SK-N-SH treated with all-trans-retinoic acid at 6 μM for 48 hours (cell line): ENCODE measurements around the gene UCK1.
"Not testable (repeated sequence)": the region's sequence is repeated elsewhere in the genome, so short reads cannot be mapped to it uniquely, and the experiment has no call there.

Experiments used
- ATAC-seq: fragments of 200-7000 bp; cut with Tn5 transposase; 3 replicates; pipeline ENCODE4 v1.9.1; 2020; ENCODE audit warnings: mild to moderate bottlenecking, moderate library complexity
- ARNTL ChIP-seq: fragments of 450-650 bp; formaldehyde crosslinking; IDR thresholded peaks from 2 replicates; pipeline ENCODE4 v1.5.0; 2020; ENCODE audit warnings: low read depth, mild to moderate bottlenecking, moderate library complexity, borderline replicate concordance
- BACH2 ChIP-seq: fragments of 250-450 bp; sonication (Bioruptor Pico); IDR thresholded peaks from 2 replicates; pipeline ENCODE4 v1.9.0; 2021; ENCODE audit warnings: mild to moderate bottlenecking, borderline replicate concordance
- CSDC2 ChIP-seq: fragments of 250-450 bp; sonication (Bioruptor Pico); IDR thresholded peaks from 2 replicates; pipeline ENCODE4 v1.5.0; 2020; ENCODE audit warnings: mild to moderate bottlenecking, moderate library complexity
- ESRRG ChIP-seq: fragments of 250-450 bp; sonication (Bioruptor Pico); IDR thresholded peaks from 2 replicates; pipeline ENCODE4 v1.6.1; 2021; ENCODE audit warnings: mild to moderate bottlenecking
- GLIS3 ChIP-seq: fragments of 250-450 bp; sonication (Bioruptor Pico); IDR thresholded peaks from 2 replicates; pipeline ENCODE4 v1.5.0; 2020; ENCODE audit warnings: mild to moderate bottlenecking, moderate library complexity
- ISL1 ChIP-seq: fragments of 250-450 bp; sonication (Bioruptor Pico); IDR thresholded peaks from 2 replicates; pipeline ENCODE4 v2.1.2; 2022; ENCODE audit warnings: mild to moderate bottlenecking, moderate library complexity
- OSR1 ChIP-seq: fragments of 250-450 bp; sonication (Bioruptor Pico); IDR thresholded peaks from 2 replicates; pipeline ENCODE4 v1.8.0; 2022; ENCODE audit warnings: moderate library complexity, mild to moderate bottlenecking, inconsistent platforms
- PPARA ChIP-seq: fragments of 250-450 bp; sonication (Bioruptor Pico); IDR thresholded peaks from 2 replicates; pipeline ENCODE4 v1.5.0; 2020; ENCODE audit warnings: mild to moderate bottlenecking, borderline replicate concordance
- SNAI2 ChIP-seq: fragments of 250-450 bp; sonication (Bioruptor Pico); IDR thresholded peaks from 2 replicates; pipeline ENCODE4 v1.5.0; 2020; ENCODE audit warnings: mild to moderate bottlenecking, moderate library complexity
- TOX ChIP-seq: fragments of 250-450 bp; sonication (Bioruptor Pico); IDR thresholded peaks from 2 replicates; pipeline ENCODE4 v1.8.0; 2021; ENCODE audit warnings: mild to moderate bottlenecking, moderate library complexity, borderline replicate concordance
- ZC3H10 ChIP-seq: fragments of 250-450 bp; sonication (Bioruptor Pico); IDR thresholded peaks from 2 replicates; pipeline ENCODE4 v1.5.1; 2021; ENCODE audit warnings: mild to moderate bottlenecking, moderate library complexity
- ZFP3 ChIP-seq: fragments of 250-450 bp; sonication (Bioruptor Pico); IDR thresholded peaks from 2 replicates; pipeline ENCODE4 v1.5.0; 2020; ENCODE audit warnings: mild to moderate bottlenecking, moderate library complexity
- ZFP30 ChIP-seq: fragments of 450-650 bp; formaldehyde crosslinking; IDR thresholded peaks from 2 replicates; pipeline ENCODE4 v1.5.0; 2022; ENCODE audit warnings: mild to moderate bottlenecking, moderate library complexity
- ZNF565 ChIP-seq: fragments of 450-650 bp; formaldehyde crosslinking; conservative IDR thresholded peaks from 2 replicates; pipeline ENCODE4 v1.5.0; 2020; ENCODE audit warnings: low read depth, mild to moderate bottlenecking, moderate library complexity
- ZNF70 ChIP-seq: fragments of 450-650 bp; formaldehyde crosslinking; IDR thresholded peaks from 2 replicates; pipeline ENCODE4 v1.5.0; 2020; ENCODE audit warnings: mild to moderate bottlenecking, moderate library complexity
- ZNF8 ChIP-seq: fragments of 450-650 bp; formaldehyde crosslinking; IDR thresholded peaks from 2 replicates; pipeline ENCODE4 v1.5.0; 2020; ENCODE audit warnings: mild to moderate bottlenecking, moderate library complexity
- TF ChIP-seq, protein P1 (sequence below): fragments of 250-450 bp; sonication (Bioruptor Pico); IDR thresholded peaks from 2 replicates; pipeline ENCODE4 v1.5.1; 2021; ENCODE audit warnings: mild to moderate bottlenecking, moderate library complexity
- TF ChIP-seq, protein P2 (sequence below): fragments of 250-450 bp; sonication (Bioruptor Pico); IDR thresholded peaks from 2 replicates; pipeline ENCODE4 v1.5.1; 2020; ENCODE audit warnings: low read depth, mild to moderate bottlenecking, moderate library complexity
- TF ChIP-seq, protein P3 (sequence below): fragments of 250-450 bp; sonication (Bioruptor Pico); IDR thresholded peaks from 2 replicates; pipeline ENCODE4 v1.5.0; 2020; ENCODE audit warnings: mild to moderate bottlenecking, moderate library complexity
- TF ChIP-seq, protein P4 (sequence below): fragments of 250-450 bp; sonication (Bioruptor Pico); IDR thresholded peaks from 2 replicates; pipeline ENCODE4 v1.8.0; 2021; ENCODE audit warnings: low read depth, mild to moderate bottlenecking, moderate library complexity, borderline replicate concordance
- TF ChIP-seq, protein P5 (sequence below): fragments of 250-450 bp; sonication (Bioruptor Pico); IDR thresholded peaks from 2 replicates; pipeline ENCODE4 v1.8.0; 2020; ENCODE audit warnings: mild to moderate bottlenecking, moderate library complexity, borderline replicate concordance

Gene UCK1

DNA sequence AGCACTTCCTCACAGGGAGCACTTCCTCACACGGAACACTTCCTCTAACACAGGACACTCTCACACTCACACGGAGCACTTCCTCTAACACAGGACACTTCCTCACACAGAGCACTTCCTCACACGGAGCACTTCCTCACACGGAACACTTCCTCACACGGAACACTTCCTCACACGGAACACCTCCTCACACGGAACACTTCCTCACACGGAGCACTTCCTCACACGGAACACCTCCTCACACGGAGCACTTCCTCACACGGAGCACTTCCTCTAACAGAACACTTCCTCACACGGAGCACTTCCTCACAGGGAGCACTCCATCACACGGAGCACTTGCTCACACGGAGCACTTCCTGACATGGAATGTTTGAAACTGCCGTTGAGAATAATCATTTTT is 15.0 kb downstream of the UCK1 start:
- TF ChIP-seq, protein P1, sequence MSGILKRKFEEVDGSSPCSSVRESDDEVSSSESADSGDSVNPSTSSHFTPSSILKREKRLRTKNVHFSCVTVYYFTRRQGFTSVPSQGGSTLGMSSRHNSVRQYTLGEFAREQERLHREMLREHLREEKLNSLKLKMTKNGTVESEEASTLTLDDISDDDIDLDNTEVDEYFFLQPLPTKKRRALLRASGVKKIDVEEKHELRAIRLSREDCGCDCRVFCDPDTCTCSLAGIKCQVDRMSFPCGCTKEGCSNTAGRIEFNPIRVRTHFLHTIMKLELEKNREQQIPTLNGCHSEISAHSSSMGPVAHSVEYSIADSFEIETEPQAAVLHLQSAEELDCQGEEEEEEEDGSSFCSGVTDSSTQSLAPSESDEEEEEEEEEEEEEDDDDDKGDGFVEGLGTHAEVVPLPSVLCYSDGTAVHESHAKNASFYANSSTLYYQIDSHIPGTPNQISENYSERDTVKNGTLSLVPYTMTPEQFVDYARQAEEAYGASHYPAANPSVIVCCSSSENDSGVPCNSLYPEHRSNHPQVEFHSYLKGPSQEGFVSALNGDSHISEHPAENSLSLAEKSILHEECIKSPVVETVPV (CRISPR knock-in tag), result no peak
- TF ChIP-seq, protein P2, sequence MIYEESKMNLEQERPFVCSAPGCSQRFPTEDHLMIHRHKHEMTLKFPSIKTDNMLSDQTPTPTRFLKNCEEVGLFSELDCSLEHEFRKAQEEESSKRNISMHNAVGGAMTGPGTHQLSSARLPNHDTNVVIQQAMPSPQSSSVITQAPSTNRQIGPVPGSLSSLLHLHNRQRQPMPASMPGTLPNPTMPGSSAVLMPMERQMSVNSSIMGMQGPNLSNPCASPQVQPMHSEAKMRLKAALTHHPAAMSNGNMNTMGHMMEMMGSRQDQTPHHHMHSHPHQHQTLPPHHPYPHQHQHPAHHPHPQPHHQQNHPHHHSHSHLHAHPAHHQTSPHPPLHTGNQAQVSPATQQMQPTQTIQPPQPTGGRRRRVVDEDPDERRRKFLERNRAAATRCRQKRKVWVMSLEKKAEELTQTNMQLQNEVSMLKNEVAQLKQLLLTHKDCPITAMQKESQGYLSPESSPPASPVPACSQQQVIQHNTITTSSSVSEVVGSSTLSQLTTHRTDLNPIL (CRISPR knock-in tag), result no peak
- ATAC-seq, result no peak

DNA sequence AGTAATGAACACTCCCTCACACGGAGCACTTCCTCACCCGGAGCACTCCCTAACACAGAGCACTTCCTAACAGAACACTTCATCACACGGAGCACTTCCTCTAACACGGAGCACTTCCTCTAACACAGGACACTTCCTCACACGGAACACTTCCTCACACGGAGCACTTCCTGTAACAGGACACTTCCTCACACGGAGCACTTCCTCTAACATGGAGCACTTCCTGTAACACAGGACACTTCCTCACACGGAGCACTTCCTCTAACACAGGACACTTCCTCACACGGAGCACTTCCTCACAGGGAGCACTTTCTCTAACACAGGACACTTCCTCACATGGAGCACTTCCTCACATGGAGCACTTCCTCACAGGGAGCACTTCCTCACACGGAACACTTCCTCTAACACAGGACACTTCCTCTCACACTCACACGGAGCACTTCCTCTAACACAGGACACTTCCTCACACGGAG is 15.5 kb downstream of the UCK1 start:
- ATAC-seq, result not testable (repeated sequence)

DNA sequence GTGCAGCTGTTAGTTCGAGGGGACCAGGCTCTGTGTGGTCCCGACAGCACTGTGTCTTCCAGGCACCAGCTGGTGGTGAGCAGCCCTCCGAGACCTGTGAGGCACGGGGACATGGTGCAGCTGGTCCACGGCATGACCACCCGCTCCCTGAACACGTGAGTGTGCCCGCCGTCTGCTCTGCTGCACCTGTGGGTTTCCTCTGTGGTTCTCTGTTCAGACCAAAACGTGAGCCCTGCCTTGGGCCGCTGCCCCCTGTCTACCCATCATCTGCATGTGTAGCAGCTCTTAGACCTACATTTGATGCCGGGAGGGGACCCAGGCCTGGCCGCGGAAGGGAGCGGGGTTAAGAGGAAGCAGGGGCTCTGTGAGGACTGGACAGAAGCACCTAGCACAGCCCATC is 17.9 kb downstream of the UCK1 start:
- ATAC-seq, result no peak
- TF ChIP-seq ARNTL (CRISPR knock-in tag) (no peak), ZNF8 (CRISPR knock-in tag) (no peak), OSR1 (no peak), ZNF70 (CRISPR knock-in tag) (no peak), ESRRG (CRISPR knock-in tag) (no peak), SNAI2 (CRISPR knock-in tag) (no peak), CSDC2 (no peak), BACH2 (no peak), ZC3H10 (CRISPR knock-in tag) (no peak), GLIS3 (CRISPR knock-in tag) (no peak), ZNF565 (CRISPR knock-in tag) (no peak), TOX (CRISPR knock-in tag) (no peak), ZFP30 (CRISPR knock-in tag) (no peak), ISL1 (CRISPR knock-in tag) (no peak), PPARA (no peak)
- TF ChIP-seq, protein P1 (CRISPR knock-in tag), result no peak
- TF ChIP-seq, protein P3, sequence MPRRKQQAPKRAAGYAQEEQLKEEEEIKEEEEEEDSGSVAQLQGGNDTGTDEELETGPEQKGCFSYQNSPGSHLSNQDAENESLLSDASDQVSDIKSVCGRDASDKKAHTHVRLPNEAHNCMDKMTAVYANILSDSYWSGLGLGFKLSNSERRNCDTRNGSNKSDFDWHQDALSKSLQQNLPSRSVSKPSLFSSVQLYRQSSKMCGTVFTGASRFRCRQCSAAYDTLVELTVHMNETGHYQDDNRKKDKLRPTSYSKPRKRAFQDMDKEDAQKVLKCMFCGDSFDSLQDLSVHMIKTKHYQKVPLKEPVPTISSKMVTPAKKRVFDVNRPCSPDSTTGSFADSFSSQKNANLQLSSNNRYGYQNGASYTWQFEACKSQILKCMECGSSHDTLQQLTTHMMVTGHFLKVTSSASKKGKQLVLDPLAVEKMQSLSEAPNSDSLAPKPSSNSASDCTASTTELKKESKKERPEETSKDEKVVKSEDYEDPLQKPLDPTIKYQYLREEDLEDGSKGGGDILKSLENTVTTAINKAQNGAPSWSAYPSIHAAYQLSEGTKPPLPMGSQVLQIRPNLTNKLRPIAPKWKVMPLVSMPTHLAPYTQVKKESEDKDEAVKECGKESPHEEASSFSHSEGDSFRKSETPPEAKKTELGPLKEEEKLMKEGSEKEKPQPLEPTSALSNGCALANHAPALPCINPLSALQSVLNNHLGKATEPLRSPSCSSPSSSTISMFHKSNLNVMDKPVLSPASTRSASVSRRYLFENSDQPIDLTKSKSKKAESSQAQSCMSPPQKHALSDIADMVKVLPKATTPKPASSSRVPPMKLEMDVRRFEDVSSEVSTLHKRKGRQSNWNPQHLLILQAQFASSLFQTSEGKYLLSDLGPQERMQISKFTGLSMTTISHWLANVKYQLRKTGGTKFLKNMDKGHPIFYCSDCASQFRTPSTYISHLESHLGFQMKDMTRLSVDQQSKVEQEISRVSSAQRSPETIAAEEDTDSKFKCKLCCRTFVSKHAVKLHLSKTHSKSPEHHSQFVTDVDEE (CRISPR knock-in tag), result no peak
- TF ChIP-seq, protein P2 (CRISPR knock-in tag), result no peak

DNA sequence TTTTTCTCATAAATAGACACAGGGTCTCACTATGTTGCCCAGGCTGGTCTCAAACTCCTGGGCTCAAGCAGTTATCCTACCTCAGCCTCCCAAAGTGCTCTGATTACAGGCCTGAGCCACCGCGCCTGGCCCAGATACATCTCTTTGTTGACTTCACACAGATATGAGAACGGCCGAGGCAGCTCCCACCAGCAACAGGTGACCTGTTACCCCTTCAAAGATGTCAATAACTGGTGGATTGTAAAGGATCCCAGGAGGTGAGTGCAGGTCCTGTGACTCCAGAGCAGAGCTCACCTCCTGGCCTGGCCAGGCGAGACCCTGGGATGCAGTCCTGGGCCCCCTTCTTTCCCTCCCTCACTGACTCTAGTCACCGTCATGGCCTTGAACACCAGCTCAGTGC is 19.2 kb downstream of the UCK1 start:
- no peak for TF ChIP-seq GLIS3 (CRISPR knock-in tag)
- TF ChIP-seq ESRRG (CRISPR knock-in tag), result no peak
- no peak for TF ChIP-seq ZC3H10 (CRISPR knock-in tag)
- TF ChIP-seq, protein P2 (CRISPR knock-in tag), result no peak
- no peak for TF ChIP-seq ZFP30 (CRISPR knock-in tag)
- TF ChIP-seq, protein P1 (CRISPR knock-in tag), result no peak
- TF ChIP-seq, protein P4, sequence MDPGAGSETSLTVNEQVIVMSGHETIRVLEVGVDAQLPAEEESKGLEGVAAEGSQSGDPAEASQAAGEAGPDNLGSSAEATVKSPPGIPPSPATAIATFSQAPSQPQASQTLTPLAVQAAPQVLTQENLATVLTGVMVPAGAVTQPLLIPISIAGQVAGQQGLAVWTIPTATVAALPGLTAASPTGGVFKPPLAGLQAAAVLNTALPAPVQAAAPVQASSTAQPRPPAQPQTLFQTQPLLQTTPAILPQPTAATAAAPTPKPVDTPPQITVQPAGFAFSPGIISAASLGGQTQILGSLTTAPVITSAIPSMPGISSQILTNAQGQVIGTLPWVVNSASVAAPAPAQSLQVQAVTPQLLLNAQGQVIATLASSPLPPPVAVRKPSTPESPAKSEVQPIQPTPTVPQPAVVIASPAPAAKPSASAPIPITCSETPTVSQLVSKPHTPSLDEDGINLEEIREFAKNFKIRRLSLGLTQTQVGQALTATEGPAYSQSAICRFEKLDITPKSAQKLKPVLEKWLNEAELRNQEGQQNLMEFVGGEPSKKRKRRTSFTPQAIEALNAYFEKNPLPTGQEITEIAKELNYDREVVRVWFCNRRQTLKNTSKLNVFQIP (CRISPR knock-in tag), result no peak
- TF ChIP-seq TOX (CRISPR knock-in tag), result no peak
- TF ChIP-seq ARNTL (CRISPR knock-in tag), result no peak
- no peak for TF ChIP-seq ZNF8 (CRISPR knock-in tag)
- TF ChIP-seq, protein P5, sequence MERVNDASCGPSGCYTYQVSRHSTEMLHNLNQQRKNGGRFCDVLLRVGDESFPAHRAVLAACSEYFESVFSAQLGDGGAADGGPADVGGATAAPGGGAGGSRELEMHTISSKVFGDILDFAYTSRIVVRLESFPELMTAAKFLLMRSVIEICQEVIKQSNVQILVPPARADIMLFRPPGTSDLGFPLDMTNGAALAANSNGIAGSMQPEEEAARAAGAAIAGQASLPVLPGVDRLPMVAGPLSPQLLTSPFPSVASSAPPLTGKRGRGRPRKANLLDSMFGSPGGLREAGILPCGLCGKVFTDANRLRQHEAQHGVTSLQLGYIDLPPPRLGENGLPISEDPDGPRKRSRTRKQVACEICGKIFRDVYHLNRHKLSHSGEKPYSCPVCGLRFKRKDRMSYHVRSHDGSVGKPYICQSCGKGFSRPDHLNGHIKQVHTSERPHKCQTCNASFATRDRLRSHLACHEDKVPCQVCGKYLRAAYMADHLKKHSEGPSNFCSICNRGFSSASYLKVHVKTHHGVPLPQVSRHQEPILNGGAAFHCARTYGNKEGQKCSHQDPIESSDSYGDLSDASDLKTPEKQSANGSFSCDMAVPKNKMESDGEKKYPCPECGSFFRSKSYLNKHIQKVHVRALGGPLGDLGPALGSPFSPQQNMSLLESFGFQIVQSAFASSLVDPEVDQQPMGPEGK, result no peak
- no peak for TF ChIP-seq ZFP3 (CRISPR knock-in tag)
- ATAC-seq, result no peak
